Esophagus squamous epithelium (tissue), 5 donors: ENCODE measurements around the gene SIX4. TPM values are rescaled to one million over a fixed set of nuclear protein-coding genes. Genes with fewer than 3 reads are reported as not detected.

Experiments used
- DNase-seq: peaks from one replicate; lab custom pipeline; 2025; lab: John Stamatoyannopoulos, UW
- H3K27ac ChIP-seq, 4 donors: fragments of 200-600 bp; sonication (generic); one replicate each; pipeline ENCODE4 v1.5.1; 2016 to 2019; ENCODE audit warnings: mild to moderate bottlenecking in 1 of 4
- H3K27me3 ChIP-seq, 4 donors: fragments of 200-600 bp; sonication (generic); 1 replicate in 3 of 4; 2 replicates in 1 of 4; pipeline versions ENCODE4 v1.5.1 to v1.6.0; 2017 to 2021; ENCODE audit warnings: antibody characterized with exemption in 1 of 4
- H3K36me3 ChIP-seq, 3 donors: fragments of 200-600 bp; sonication (generic); one replicate each; pipeline ENCODE4 v1.5.1; 2016 to 2019
- H3K4me1 ChIP-seq, 3 donors: fragments of 200-600 bp; sonication (generic); one replicate each; pipeline ENCODE4 v1.5.1; 2017 to 2019
- H3K4me3 ChIP-seq, 4 donors: fragments of 200-600 bp; sonication (generic); 1 replicate in 3 of 4; 2 replicates in 1 of 4; pipeline ENCODE4 v1.5.1; 2016 to 2019; ENCODE audit warnings: mild to moderate bottlenecking in 2 of 4, moderate library complexity in 1 of 4
- H3K9me3 ChIP-seq, 3 donors: fragments of 200-600 bp; sonication (generic); one replicate each; pipeline ENCODE4 v1.5.1; 2016 to 2019
- POLR2A ChIP-seq, 4 donors: fragments of 450-650 bp; IDR thresholded peaks; one replicate each; pipeline ENCODE4 v1.6.1; 2017; ENCODE audit warnings: antibody characterized with exemption in 4 of 4, mild to moderate bottlenecking in 4 of 4, moderate library complexity in 3 of 4
- WGBS, 2 donors: methylation state at CpG; one replicate each; pipeline ENCODE4 v1.1.5; 2018; 5-methylcytosine and 5-hydroxymethylcytosine counted together
- intact Hi-C: fragments of 100-400 bp; cut with DNase I; formaldehyde crosslinking; loops from one replicate; pipeline ENCODE4 v1.15.0; 2022
- total RNA-seq, 4 donors: library from RNA; depleted of rRNA; stranded (reverse); fragments of >200 nt; gene quantifications; one replicate each; pipeline ENCODE4 v1.1.0, GENCODE V29; 2016
- TF ChIP-seq, protein P1 (sequence below), 6 experiments: fragments of 450-650 bp in 4 of 6; fragments of 200-600 bp in 2 of 6; sonication (generic) in 2 of 6; IDR thresholded peaks; one replicate each; pipeline ENCODE4 v1.5.1; 2016 to 2019; ENCODE audit warnings: antibody characterized with exemption in 6 of 6, mild to moderate bottlenecking in 4 of 6, moderate library complexity in 4 of 6
- donor health status: DM: yes; HTN: yes; CAD: no.

The SIX4 gene
- total RNA-seq, 4 donors from 2014 or later, result 0.49 to 0.82 (median 0.64) TPM

DNA sequence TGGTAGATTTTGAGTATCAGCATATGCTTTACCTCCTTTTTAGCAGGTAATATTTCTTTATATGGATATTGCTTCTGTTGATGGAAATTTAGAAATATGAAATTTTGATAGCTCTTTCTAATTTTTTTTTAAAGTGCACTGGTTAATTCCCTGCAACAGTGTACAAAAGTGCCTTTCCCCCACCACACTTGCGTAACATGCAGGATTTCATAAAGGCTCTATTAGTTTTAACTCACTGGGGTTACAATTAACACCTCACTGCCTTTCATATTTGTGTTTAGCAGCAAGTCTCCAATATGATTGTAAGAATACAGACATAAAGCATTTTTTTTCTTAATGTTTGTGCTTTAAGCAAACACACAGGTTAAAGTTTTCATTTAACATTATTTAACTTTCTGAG, 36.1 kb upstream of the SIX4 start:
- intact Hi-C loops, result no loop called here
- H3K36me3 ChIP-seq, result no peaks in the 10 kb centered on the region
- peaks cover 0 to 20% (median 7%) of the 10 kb centered on the region in 3 donors for H3K4me1 ChIP-seq
- TF ChIP-seq, protein P1, sequence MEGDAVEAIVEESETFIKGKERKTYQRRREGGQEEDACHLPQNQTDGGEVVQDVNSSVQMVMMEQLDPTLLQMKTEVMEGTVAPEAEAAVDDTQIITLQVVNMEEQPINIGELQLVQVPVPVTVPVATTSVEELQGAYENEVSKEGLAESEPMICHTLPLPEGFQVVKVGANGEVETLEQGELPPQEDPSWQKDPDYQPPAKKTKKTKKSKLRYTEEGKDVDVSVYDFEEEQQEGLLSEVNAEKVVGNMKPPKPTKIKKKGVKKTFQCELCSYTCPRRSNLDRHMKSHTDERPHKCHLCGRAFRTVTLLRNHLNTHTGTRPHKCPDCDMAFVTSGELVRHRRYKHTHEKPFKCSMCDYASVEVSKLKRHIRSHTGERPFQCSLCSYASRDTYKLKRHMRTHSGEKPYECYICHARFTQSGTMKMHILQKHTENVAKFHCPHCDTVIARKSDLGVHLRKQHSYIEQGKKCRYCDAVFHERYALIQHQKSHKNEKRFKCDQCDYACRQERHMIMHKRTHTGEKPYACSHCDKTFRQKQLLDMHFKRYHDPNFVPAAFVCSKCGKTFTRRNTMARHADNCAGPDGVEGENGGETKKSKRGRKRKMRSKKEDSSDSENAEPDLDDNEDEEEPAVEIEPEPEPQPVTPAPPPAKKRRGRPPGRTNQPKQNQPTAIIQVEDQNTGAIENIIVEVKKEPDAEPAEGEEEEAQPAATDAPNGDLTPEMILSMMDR (IDR thresholded peaks at IDR 0.05), result no peak
- no peak for TF ChIP-seq POLR2A (IDR thresholded peaks at IDR 0.05)
- H3K4me3 ChIP-seq, result no peak overlapping the region
- no peaks in the 10 kb centered on the region for H3K9me3 ChIP-seq
- 76 to 100% methylated on average over 1 of the region's 1 CpG for WGBS, 2 donors
- no peak for DNase-seq
- no peak overlapping the region for H3K27ac ChIP-seq
- H3K27me3 ChIP-seq, result no peaks in the 10 kb centered on the region

DNA sequence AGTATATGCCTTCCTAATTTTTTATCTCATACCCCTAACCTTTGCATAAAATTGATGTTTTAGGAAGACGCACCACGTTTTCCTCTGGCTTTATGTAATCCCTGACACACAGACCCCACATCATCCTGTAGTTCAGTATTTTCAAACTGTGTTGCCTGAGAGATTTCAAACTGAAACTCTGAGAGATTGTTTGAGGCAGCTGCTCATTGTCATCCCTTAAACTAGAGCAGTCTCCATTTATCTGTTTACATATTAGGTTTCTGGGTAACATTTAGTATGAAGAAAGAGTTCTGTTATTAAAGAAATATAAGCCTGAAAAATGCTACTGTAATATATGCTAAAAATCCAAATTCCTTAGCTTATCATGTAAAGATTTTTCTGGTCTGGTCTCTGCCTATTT, 34.7 kb upstream of the SIX4 start:
- WGBS, 2 donors, result 67 to 70% methylated on average over 2 of the region's 2 CpGs
- Histone ChIP-seq H3K36me3 (no peaks in the 10 kb centered on the region), H3K4me3 (no peak overlapping the region), H3K4me1 (peaks cover 0 to 20% (median 7%) of the 10 kb centered on the region in 3 donors), H3K27ac (no peak overlapping the region), H3K27me3 (no peaks in the 10 kb centered on the region), H3K9me3 (no peaks in the 10 kb centered on the region)
- intact Hi-C loops, result no loop called here
- TF ChIP-seq, protein P1 (IDR thresholded peaks at IDR 0.05), result no peak
- no peak for TF ChIP-seq POLR2A (IDR thresholded peaks at IDR 0.05)
- no peak for DNase-seq

DNA sequence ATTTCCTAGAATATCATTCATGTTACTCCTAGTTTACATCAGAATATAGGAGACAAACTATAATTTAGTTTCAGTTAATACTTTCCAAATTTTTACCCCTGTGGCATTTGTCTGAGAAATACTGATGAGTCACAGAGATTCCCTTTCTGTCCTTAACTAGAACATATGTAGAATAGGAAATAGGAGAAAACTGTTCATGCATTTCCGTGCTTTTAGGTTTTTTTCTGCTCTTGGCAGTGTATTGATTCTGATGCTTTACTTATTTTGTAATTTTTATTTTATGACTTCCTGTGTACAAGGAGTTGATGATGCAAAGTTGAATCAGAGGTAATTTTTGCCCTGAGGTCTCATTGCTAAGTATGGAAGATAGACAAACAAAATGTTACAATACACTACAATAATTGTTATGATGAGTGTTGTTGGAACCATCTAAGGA, 33.4 kb upstream of the SIX4 start:
- H3K27me3 ChIP-seq, result no peaks in the 10 kb centered on the region
- H3K4me1 ChIP-seq, result peaks cover 0 to 20% (median 7%) of the 10 kb centered on the region in 3 donors
- no peak for TF ChIP-seq POLR2A (IDR thresholded peaks at IDR 0.05)
- TF ChIP-seq, protein P1 (IDR thresholded peaks at IDR 0.05), result no peak
- no peak overlapping the region for H3K4me3 ChIP-seq
- H3K9me3 ChIP-seq, result no peaks in the 10 kb centered on the region
- no peak overlapping the region for H3K27ac ChIP-seq
- DNase-seq, result no peak
- no peaks in the 10 kb centered on the region for H3K36me3 ChIP-seq
- intact Hi-C loops, result no loop called here
- WGBS, 2 donors, result 21 to 58% methylated on average over 1 of the region's 1 CpG

DNA sequence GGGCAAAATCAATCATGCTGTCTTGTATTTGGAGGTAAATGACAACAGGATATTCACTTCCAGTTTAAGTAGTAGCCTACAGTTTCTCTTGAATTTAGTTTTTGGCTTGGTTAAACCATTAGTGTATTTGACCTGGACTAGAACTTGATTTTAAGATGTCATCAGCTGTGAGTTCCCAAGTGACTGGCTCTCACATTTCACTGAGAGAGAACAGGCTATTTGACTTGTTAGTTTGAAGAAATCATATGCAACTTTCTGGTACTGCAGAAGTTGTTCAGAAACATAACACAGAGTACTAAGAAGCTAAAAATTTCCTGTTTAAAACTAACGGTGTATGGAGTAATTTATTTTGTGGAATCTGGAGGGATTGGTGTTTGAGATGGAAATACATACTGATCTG, 32.7 kb upstream of the SIX4 start:
- intact Hi-C loops, result no loop called here

DNA sequence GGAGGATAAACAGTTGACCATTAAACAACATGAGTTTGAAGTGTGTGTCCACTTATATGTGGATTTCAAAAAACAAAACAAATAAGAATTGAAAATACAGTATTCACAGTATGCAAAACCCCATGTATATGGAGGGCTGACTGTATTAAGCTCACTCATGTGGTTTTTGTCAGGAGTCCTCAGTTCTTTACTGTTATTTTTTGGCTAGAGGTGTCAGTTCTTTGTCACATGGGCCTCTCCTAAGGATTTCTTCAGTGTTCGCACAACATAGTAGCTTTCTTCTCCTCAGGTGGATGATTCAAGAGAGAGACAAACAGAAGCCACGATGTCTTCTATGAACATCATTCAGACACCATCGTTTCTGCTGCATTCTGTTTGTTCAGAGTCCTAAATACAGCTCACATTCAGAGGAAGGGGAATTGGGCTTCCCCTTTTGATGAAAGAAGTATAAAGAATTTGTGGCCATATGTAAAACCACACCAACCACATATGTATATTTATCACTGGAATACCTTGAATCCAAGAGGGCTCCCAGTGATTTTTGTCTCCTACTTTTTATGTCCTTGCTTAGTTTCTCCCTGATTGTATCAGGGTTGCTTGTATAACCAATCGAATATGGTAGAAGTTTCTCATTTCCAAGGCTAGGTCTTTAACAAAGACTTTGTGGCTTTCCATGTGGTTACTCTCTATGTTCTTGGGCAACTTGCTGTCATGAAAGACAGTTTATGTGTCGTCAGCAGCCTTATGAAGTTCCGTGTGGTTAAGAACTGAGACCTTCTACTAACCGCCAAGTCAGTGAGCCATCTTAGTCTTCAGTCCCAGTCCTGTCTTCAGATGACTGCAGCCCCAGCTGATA, 29.3 kb upstream of the SIX4 start:
- TF ChIP-seq POLR2A (IDR thresholded peaks at IDR 0.05), result no peak
- TF ChIP-seq, protein P1 (IDR thresholded peaks at IDR 0.05), result no peak
- H3K27me3 ChIP-seq, result no peaks in the 10 kb centered on the region
- no peak overlapping the region for H3K4me3 ChIP-seq
- 73 to 83% methylated on average over 7 of the region's 7 CpGs for WGBS, 2 donors
- H3K4me1 ChIP-seq, result peaks cover 0 to 20% (median 7%) of the 10 kb centered on the region in 3 donors
- no peaks in the 10 kb centered on the region for H3K9me3 ChIP-seq
- DNase-seq, result no peak
- no peaks in the 10 kb centered on the region for H3K36me3 ChIP-seq
- H3K27ac ChIP-seq, result no peak overlapping the region
- intact Hi-C loops, result no loop called here

More for the DNA sequence above, 32.7 kb upstream of the SIX4 start:
- H3K9me3 ChIP-seq, result no peaks in the 10 kb centered on the region
- H3K4me1 ChIP-seq, result peaks cover 0 to 20% (median 7%) of the 10 kb centered on the region in 3 donors
- H3K27me3 ChIP-seq, result no peaks in the 10 kb centered on the region
- TF ChIP-seq POLR2A (IDR thresholded peaks at IDR 0.05), result no peak
- TF ChIP-seq, protein P1 (IDR thresholded peaks at IDR 0.05), result no peak
- no peak overlapping the region for H3K27ac ChIP-seq
- no peaks in the 10 kb centered on the region for H3K36me3 ChIP-seq
- no peak overlapping the region for H3K4me3 ChIP-seq
- no peak for DNase-seq
- 44 to 53% methylated on average over 1 of the region's 1 CpG for WGBS, 2 donors
